A673 (cell line): ENCODE measurements around the gene PALB2.

ENCODE experiments used
- EZH2 ChIP-seq: fragments of 200-600 bp; sonication (generic); IDR thresholded peaks from 2 replicates; pipeline ENCODE4 v1.6.1; 2017; ENCODE audit warnings: borderline replicate concordance, low read depth, mild to moderate bottlenecking, mixed read lengths, antibody characterized with exemption, low read length; ENCODE audit not compliant: poor library complexity, severe bottlenecking
- TF ChIP-seq, protein P1 (sequence below): fragments of 300-800, 200-600 bp; sonication (generic); conservative IDR thresholded peaks from 2 replicates; pipeline ENCODE4 v1.5.1; 2017; ENCODE audit warnings: low read depth, mild to moderate bottlenecking, antibody characterized with exemption, low read length, moderate library complexity, mixed read lengths

DNA sequence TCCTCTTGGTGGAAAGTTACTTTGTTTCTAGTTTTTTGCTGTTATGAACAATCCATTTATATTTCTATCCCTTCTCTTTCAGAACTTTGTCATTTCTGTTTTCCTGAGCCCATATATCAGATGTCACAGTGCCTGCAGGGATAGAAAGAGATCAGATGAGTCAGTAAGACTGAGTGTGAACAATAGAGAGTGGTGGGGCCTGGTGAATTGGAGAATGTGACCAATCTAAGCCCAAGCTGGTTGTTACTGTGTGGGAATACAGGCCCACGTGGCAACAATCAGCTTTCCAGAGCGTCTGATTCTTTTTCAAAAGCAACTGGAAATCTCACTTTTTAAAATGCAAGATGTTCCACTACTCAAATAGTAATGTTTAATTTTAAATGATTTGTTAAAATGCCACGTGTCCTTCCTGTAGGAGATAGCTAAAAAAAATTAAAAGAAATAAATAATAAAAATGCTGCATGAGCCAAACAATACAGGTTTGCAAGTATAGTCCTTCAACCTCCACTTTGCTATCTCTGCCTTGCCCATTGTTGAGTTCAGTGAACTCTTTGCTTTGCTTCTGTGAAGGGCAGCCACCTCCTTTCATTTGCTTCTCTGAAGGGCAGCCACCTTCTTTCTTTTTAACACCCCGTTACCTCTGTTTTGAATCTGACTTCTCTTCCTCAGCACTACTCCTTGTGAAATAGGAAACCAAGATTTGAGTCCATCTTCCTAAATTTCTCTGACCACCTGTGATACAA is 9.7 kb upstream of the PALB2 start:
- TF ChIP-seq, protein P1, sequence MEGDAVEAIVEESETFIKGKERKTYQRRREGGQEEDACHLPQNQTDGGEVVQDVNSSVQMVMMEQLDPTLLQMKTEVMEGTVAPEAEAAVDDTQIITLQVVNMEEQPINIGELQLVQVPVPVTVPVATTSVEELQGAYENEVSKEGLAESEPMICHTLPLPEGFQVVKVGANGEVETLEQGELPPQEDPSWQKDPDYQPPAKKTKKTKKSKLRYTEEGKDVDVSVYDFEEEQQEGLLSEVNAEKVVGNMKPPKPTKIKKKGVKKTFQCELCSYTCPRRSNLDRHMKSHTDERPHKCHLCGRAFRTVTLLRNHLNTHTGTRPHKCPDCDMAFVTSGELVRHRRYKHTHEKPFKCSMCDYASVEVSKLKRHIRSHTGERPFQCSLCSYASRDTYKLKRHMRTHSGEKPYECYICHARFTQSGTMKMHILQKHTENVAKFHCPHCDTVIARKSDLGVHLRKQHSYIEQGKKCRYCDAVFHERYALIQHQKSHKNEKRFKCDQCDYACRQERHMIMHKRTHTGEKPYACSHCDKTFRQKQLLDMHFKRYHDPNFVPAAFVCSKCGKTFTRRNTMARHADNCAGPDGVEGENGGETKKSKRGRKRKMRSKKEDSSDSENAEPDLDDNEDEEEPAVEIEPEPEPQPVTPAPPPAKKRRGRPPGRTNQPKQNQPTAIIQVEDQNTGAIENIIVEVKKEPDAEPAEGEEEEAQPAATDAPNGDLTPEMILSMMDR = no peak
- TF ChIP-seq EZH2 = no peak
